ENCODE measurements around the gene PIN4. TPM values are rescaled to one million over a fixed set of nuclear protein-coding genes. Genes with fewer than 3 reads are reported as not detected.

The PIN4 gene
- total RNA-seq, 1 donor = 6.9 TPM

DNA sequence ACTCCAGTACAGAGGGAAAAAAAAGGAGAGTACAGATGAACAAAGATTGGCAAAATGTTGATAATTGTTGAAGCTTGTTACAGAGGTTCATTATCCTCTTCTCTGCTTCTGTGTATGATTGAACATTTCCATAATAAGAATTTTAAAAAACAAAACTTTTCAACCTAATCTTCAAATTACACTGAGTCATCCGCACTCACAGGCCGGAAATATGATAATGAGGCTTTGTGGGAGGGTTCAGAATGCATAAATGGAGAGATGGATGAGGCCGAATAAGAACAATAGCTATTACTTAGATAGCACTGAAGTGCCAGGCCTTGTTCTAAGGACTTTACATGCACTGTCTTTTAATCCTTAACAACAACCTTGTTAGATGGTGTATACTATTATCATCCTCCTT lies 61.9 kb downstream of the PIN4 start:
- DNase-seq (ENCODE audit: low read depth) = peak; percentile 30
- no peak overlapping the region for H3K4me3 ChIP-seq (ENCODE audit: low read depth, low read length)
- TF ChIP-seq, protein P1, sequence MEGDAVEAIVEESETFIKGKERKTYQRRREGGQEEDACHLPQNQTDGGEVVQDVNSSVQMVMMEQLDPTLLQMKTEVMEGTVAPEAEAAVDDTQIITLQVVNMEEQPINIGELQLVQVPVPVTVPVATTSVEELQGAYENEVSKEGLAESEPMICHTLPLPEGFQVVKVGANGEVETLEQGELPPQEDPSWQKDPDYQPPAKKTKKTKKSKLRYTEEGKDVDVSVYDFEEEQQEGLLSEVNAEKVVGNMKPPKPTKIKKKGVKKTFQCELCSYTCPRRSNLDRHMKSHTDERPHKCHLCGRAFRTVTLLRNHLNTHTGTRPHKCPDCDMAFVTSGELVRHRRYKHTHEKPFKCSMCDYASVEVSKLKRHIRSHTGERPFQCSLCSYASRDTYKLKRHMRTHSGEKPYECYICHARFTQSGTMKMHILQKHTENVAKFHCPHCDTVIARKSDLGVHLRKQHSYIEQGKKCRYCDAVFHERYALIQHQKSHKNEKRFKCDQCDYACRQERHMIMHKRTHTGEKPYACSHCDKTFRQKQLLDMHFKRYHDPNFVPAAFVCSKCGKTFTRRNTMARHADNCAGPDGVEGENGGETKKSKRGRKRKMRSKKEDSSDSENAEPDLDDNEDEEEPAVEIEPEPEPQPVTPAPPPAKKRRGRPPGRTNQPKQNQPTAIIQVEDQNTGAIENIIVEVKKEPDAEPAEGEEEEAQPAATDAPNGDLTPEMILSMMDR (IDR thresholded peaks at IDR 0.05; ENCODE audit: insufficient read depth, low read depth, low read length) = no peak

DNA sequence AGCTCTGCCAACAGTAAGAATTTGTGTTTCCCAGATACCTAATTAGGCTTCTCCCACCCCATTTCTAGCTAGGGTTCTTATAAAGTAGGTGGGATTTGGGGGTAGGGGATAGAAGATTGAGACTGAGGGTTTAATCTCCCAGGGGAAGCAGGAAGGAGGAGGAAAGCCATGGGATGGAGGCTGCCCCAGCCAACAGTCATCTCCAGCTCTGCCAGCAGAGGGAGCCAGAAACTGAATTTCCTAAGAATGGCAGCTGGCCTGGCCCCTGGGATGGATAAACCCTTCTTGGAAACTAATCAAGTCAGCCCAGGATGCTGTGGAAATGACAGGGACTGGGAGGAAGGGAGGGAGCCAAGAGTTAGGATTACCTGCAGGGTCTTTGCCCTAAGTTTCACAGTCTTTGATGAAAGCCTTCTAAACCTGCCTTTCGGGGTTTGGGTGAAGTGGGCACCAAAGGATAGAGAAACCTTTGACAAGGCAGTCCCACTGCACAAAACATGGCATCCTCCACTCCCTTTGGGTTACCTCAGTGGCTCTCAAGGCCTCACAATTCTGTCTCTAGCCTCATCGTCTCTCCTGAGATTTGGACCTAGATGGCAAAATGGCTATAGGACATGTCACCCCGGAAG lies 64.0 kb downstream of the PIN4 start:
- H3K4me3 ChIP-seq (ENCODE audit: low read depth, low read length) = no peak overlapping the region
- DNase-seq (ENCODE audit: low read depth) = peak; percentile 68

DNA sequence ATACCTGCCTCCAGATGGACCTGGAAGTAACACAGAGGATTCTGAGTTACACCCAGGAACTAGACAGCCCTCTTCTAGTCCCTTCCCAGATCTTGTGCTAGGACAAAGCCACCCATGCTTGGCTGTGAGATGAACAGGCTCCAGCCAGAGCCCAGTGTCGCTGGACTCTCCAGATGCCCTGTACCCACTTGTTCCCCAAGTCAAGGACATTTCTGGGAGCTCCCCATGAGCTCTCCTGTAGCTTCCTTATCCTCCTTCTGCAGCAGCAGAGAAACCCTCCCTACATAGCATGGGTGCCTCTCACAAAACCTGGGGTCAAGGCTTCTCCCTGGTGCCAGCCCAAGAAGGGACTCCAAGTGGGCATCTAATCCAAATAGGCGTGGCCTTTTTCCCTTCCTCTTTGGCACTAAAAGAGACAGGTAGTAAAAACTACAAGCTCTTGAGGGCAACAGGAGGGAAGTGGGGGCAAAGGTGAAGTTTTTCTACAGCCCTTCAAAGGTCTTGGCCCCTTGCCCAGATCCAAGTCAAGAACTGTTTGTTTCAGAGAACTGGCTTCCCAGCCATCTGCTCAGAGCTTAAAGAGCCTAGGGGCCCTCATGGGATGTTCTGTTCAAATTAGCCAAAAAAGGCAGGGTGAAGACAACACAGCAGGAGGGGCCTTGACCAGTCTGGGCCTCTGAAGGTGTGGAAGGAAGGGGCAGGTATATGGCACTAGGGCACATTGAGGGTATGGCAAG lies 65.8 kb downstream of the PIN4 start:
- peak; percentile 63 for DNase-seq (ENCODE audit: low read depth)
- TF ChIP-seq, protein P1 (IDR thresholded peaks at IDR 0.05; ENCODE audit: insufficient read depth, low read depth, low read length) = no peak
- H3K4me3 ChIP-seq (ENCODE audit: low read depth, low read length) = no peak overlapping the region

More for the DNA sequence above, 64.0 kb downstream of the PIN4 start:
- TF ChIP-seq, protein P1 (IDR thresholded peaks at IDR 0.05; ENCODE audit: insufficient read depth, low read depth, low read length) = peak; percentile 83

Other genes with a start within 250 kb of the PIN4 start
- 1.3 and 2.2 TPM in 2 replicates for gene RTL5, start 49.8 kb upstream of the PIN4 start, total RNA-seq
- gene ERCC6L, start 57.3 kb downstream of the PIN4 start, total RNA-seq = 2.3 and 5.6 TPM in 2 replicates
- 744 and 806 TPM in 2 replicates for gene RPS4X, start 95.5 kb downstream of the PIN4 start, total RNA-seq
- gene CITED1, start 124.2 kb downstream of the PIN4 start, total RNA-seq = not detected in 2 replicates